Fibroblast of lung (primary cell): ENCODE measurements around the gene F2R.

Experiments
- CTCF ChIP-seq, 2 donors: IDR thresholded peaks in 1 of 2; conservative IDR thresholded peaks in 1 of 2; 1 replicate in 1 of 2; 2 replicates in 1 of 2; pipeline ENCODE4 v1.5.1; 2011 to 2012; ENCODE audit warnings: low read length in 2 of 2, control low read depth in 1 of 2, inconsistent platforms in 1 of 2, low read depth in 1 of 2, mild to moderate bottlenecking in 1 of 2
- EZH2 ChIP-seq: IDR thresholded peaks from 2 replicates; pipeline ENCODE4 v1.5.1; 2012; ENCODE audit warnings: low read length, control low read depth, mild to moderate bottlenecking; ENCODE audit errors: missing control alignments

- no peak for TF ChIP-seq EZH2
- TF ChIP-seq CTCF (conservative IDR thresholded peaks at IDR 0.05 in 1 of 2, IDR thresholded peaks at IDR 0.05 in 1 of 2; ENCODE audit: low read depth in 1 of 2, low read length in 2 of 2), result no peak
Observed at GRCh38 chr5:76709762-76710161, 6.2 kb upstream of the F2R start.
